Nucleus accumbens (tissue), 56 donors: ENCODE results near the gene TLE1.

Source experiments
- DNase-seq, 56 donors: peaks; one replicate each; lab custom pipeline; 2025; lab: John Stamatoyannopoulos, UW

TLE1 gene

GRCh38 chr9:81534138-81534875 is 155.0 kb downstream of the TLE1 start:
- no peak for DNase-seq
